Lower lobe of right lung (tissue), 2 donors: ENCODE results near the gene ARMC5. TPM values are rescaled to one million over a fixed set of nuclear protein-coding genes. Genes with fewer than 3 reads are reported as not detected.
"Not testable (repeated sequence)": the region's sequence is repeated elsewhere in the genome, so short reads cannot be mapped to it uniquely, and the experiment has no call there.

ENCODE experiments used
- ATAC-seq, 2 donors: fragments of 200-7000 bp; cut with Tn5 transposase; one replicate each; pipeline ENCODE4 v1.9.1; 2020 to 2022; ENCODE audit warnings: mild to moderate bottlenecking in 2 of 2, moderate library complexity in 2 of 2
- DNase-seq: peaks from one replicate; pipeline ENCODE4 v3.0.0-alpha.2; 2020
- H3K27ac ChIP-seq: fragments of 200-600 bp; one replicate; pipeline ENCODE4 v1.8.0; 2022
- H3K27me3 ChIP-seq: fragments of 200-600 bp; one replicate; pipeline ENCODE4 v1.8.0; 2022; ENCODE audit warnings: low read depth
- H3K36me3 ChIP-seq: fragments of 200-600 bp; one replicate; pipeline ENCODE4 v1.8.0; 2022; ENCODE audit warnings: mild to moderate bottlenecking
- H3K4me1 ChIP-seq: fragments of 200-600 bp; one replicate; pipeline ENCODE4 v1.8.0; 2022
- H3K4me3 ChIP-seq: fragments of 200-600 bp; one replicate; pipeline ENCODE4 v1.8.0; 2022; ENCODE audit warnings: mild to moderate bottlenecking
- H3K9me3 ChIP-seq: fragments of 200-600 bp; one replicate; pipeline ENCODE4 v1.8.0; 2022
- CTCF ChIP-seq: fragments of 200-600 bp; IDR thresholded peaks from one replicate; pipeline ENCODE4 v1.8.0; 2022; ENCODE audit warnings: antibody characterized with exemption, mild to moderate bottlenecking
- intact Hi-C: fragments of 100-400 bp; cut with DNase I; formaldehyde crosslinking; loops from one replicate; pipeline ENCODE4 v1.11.0; 2022
- total RNA-seq: library from RNA; stranded (reverse); fragmentation: NEBNext Ultra II Directional; extraction: Animal tissue kit (Norgen Biotek cat#: 25700); gene quantifications from one replicate; pipeline ENCODE4 v1.2.1, GENCODE V29; 2021
- donor health status: DM: no; HTN: yes; CAD: no; lungs with severe emphysema.

ARMC5 gene
- total RNA-seq, 1 donor from 2014 or later: 9.6 TPM

- Histone ChIP-seq H3K4me3 (no peak overlapping the region), H3K9me3 (no peaks in the 10 kb centered on the region), H3K27me3 (no peaks in the 10 kb centered on the region), H3K4me1 (no peaks in the 10 kb centered on the region), H3K36me3 (no peaks in the 10 kb centered on the region), H3K27ac (no peak overlapping the region)
- no peak for TF ChIP-seq CTCF
- intact Hi-C loops: no loop called here
- no peak for DNase-seq
- no peak for ATAC-seq
Observed at GRCh38 chr16:31413381-31413780, 45.9 kb upstream of the ARMC5 start.

- Histone ChIP-seq H3K4me1 (no peaks in the 10 kb centered on the region), H3K27me3 (no peaks in the 10 kb centered on the region)
- ATAC-seq: no peak
Observed at GRCh38 chr16:31413943-31414342, 45.4 kb upstream of the ARMC5 start.

GRCh38 chr16:31414706-31415105 is 44.6 kb upstream of the ARMC5 start:
- H3K27me3 ChIP-seq: no peaks in the 10 kb centered on the region
- ATAC-seq (no peak), DNase-seq (no peak)
- intact Hi-C loops: no loop called here
- TF ChIP-seq CTCF: no peak
- H3K27ac ChIP-seq: no peak overlapping the region
- H3K36me3 ChIP-seq: no peaks in the 10 kb centered on the region
- no peaks in the 10 kb centered on the region for H3K4me1 ChIP-seq
- H3K9me3 ChIP-seq: no peaks in the 10 kb centered on the region
- no peak overlapping the region for H3K4me3 ChIP-seq

More at GRCh38 chr16:31413943-31414342, 45.4 kb upstream of the ARMC5 start:
- no peak for TF ChIP-seq CTCF
- no peak for DNase-seq
- Histone ChIP-seq H3K4me3 (no peak overlapping the region), H3K9me3 (no peaks in the 10 kb centered on the region), H3K36me3 (no peaks in the 10 kb centered on the region), H3K27ac (no peak overlapping the region)
- intact Hi-C loops: no loop called here

GRCh38 chr16:31416371-31416770 is 42.9 kb upstream of the ARMC5 start:
- Histone ChIP-seq H3K36me3 (no peaks in the 10 kb centered on the region), H3K4me3 (no peak overlapping the region), H3K4me1 (no peaks in the 10 kb centered on the region), H3K27me3 (no peaks in the 10 kb centered on the region), H3K9me3 (no peaks in the 10 kb centered on the region), H3K27ac (no peak overlapping the region)
- no peak for DNase-seq
- intact Hi-C loops: no loop called here
- no peak for ATAC-seq
- TF ChIP-seq CTCF: no peak

- H3K27ac ChIP-seq, DNase-seq, H3K36me3 ChIP-seq, H3K4me1 ChIP-seq, ATAC-seq, H3K4me3 ChIP-seq, intact Hi-C loops, H3K27me3 ChIP-seq, H3K9me3 ChIP-seq: not testable (repeated sequence)
Observed at GRCh38 chr16:31417036-31417435, 42.3 kb upstream of the ARMC5 start.

GRCh38 chr16:31417916-31418315 is 41.4 kb upstream of the ARMC5 start:
- H3K27me3 ChIP-seq: no peaks in the 10 kb centered on the region
- no peaks in the 10 kb centered on the region for H3K4me1 ChIP-seq
- H3K9me3 ChIP-seq: no peaks in the 10 kb centered on the region
- no peak overlapping the region for H3K4me3 ChIP-seq
- TF ChIP-seq CTCF: no peak
- no peak for DNase-seq
- no peak for ATAC-seq
- H3K36me3 ChIP-seq: no peaks in the 10 kb centered on the region
- intact Hi-C loops: no loop called here
- H3K27ac ChIP-seq: no peak overlapping the region
